Upper lobe of right lung (tissue), 1 donor: Measurements from ENCODE around the gene MLH1. TPM values are rescaled to one million over a fixed set of nuclear protein-coding genes. Genes with fewer than 3 reads are reported as not detected.
A peak's percentile ranks its signal among the peaks of the same experiment; 100 is the strongest.
"Not testable (repeated sequence)": the region's sequence is repeated elsewhere in the genome, so short reads cannot be mapped to it uniquely, and the experiment has no call there.

ENCODE experiments used
- ATAC-seq: fragments of 200-7000 bp; cut with Tn5 transposase; one replicate; pipeline ENCODE4 v1.9.1; 2020; ENCODE audit warnings: mild to moderate bottlenecking, moderate library complexity
- DNase-seq: peaks from one replicate; pipeline ENCODE4 v3.0.0-alpha.2; 2020
- H3K27ac ChIP-seq: fragments of 200-600 bp; one replicate; pipeline ENCODE4 v1.8.0; 2022
- H3K27me3 ChIP-seq: fragments of 200-600 bp; one replicate; pipeline ENCODE4 v1.8.0; 2022; ENCODE audit warnings: mild to moderate bottlenecking
- H3K36me3 ChIP-seq: fragments of 200-600 bp; one replicate; pipeline ENCODE4 v1.8.0; 2022
- H3K4me1 ChIP-seq: fragments of 200-600 bp; one replicate; pipeline ENCODE4 v1.8.0; 2022
- H3K4me3 ChIP-seq: fragments of 200-600 bp; one replicate; pipeline ENCODE4 v1.8.0; 2022; ENCODE audit warnings: mild to moderate bottlenecking
- H3K9me3 ChIP-seq: fragments of 200-600 bp; one replicate; pipeline ENCODE4 v1.8.0; 2022
- CTCF ChIP-seq: fragments of 200-600 bp; IDR thresholded peaks from one replicate; pipeline ENCODE4 v1.8.0; 2022; ENCODE audit warnings: antibody characterized with exemption
- intact Hi-C: fragments of 100-400 bp; cut with DNase I; formaldehyde crosslinking; loops from one replicate; pipeline ENCODE4 v1.11.0; 2022
- total RNA-seq: library from RNA; stranded (reverse); fragmentation: NEBNext Ultra II Directional; extraction: Animal tissue kit (Norgen Biotek cat#: 25700); gene quantifications from one replicate; pipeline ENCODE4 v1.2.1, GENCODE V29; 2021
- donor health status: DM: no; HTN: yes; CAD: no; lungs with severe emphysema.

Gene MLH1
- total RNA-seq, 1 donor from 2014 or later, result 31.3 TPM

- no peak for TF ChIP-seq CTCF
- ATAC-seq (no peak), DNase-seq (no peak)
- H3K36me3 ChIP-seq, result peaks cover 94% of the 10 kb centered on the region
- H3K27me3 ChIP-seq, result no peaks in the 10 kb centered on the region
- intact Hi-C loops, result no loop called here
- H3K4me3 ChIP-seq, result no peak overlapping the region
- peak overlapping the region; percentile 28 for H3K27ac ChIP-seq
- peaks cover 12% of the 10 kb centered on the region for H3K4me1 ChIP-seq
- no peaks in the 10 kb centered on the region for H3K9me3 ChIP-seq
Observed at GRCh38 chr3:37053753-37054152, 60.4 kb downstream of the MLH1 start.

GRCh38 chr3:37054370-37054769 lies 61.1 kb downstream of the MLH1 start:
- no peak for DNase-seq

GRCh38 chr3:37055077-37055476 lies 61.8 kb downstream of the MLH1 start:
- H3K9me3 ChIP-seq, intact Hi-C loops, ATAC-seq, DNase-seq, H3K27me3 ChIP-seq, H3K4me3 ChIP-seq: not testable (repeated sequence)
- Histone ChIP-seq H3K27ac (peak overlapping the region; percentile 31), H3K4me1 (peaks cover 12% of the 10 kb centered on the region), H3K36me3 (peaks cover 89% of the 10 kb centered on the region)

More at GRCh38 chr3:37054370-37054769, 61.1 kb downstream of the MLH1 start:
- H3K9me3 ChIP-seq, result no peaks in the 10 kb centered on the region
- ATAC-seq, result peak; percentile 63
- no peaks in the 10 kb centered on the region for H3K27me3 ChIP-seq
- H3K4me3 ChIP-seq, result no peak overlapping the region
- H3K36me3 ChIP-seq, result peaks cover 92% of the 10 kb centered on the region
- intact Hi-C loops, result no loop called here
- H3K27ac ChIP-seq, result peak overlapping the region; percentile 31
- no peak for TF ChIP-seq CTCF
- peaks cover 12% of the 10 kb centered on the region for H3K4me1 ChIP-seq

GRCh38 chr3:37056826-37057225 lies 63.5 kb downstream of the MLH1 start:
- no peak overlapping the region for H3K27ac ChIP-seq
- H3K27me3 ChIP-seq, result no peaks in the 10 kb centered on the region
- peaks cover 12% of the 10 kb centered on the region for H3K4me1 ChIP-seq
- no peak for TF ChIP-seq CTCF
- intact Hi-C loops, result no loop called here
- peaks cover 84% of the 10 kb centered on the region for H3K36me3 ChIP-seq
- no peak overlapping the region for H3K4me3 ChIP-seq
- no peak for ATAC-seq
- DNase-seq, result no peak
- H3K9me3 ChIP-seq, result no peaks in the 10 kb centered on the region

GRCh38 chr3:37058117-37058516 lies 64.8 kb downstream of the MLH1 start:
- Histone ChIP-seq H3K27me3 (no peaks in the 10 kb centered on the region), H3K4me3 (no peak overlapping the region), H3K27ac (no peak overlapping the region), H3K9me3 (no peaks in the 10 kb centered on the region), H3K36me3 (peaks cover 84% of the 10 kb centered on the region), H3K4me1 (peaks cover 12% of the 10 kb centered on the region)
- TF ChIP-seq CTCF, result no peak
- no peak for DNase-seq
- ATAC-seq, result no peak
- intact Hi-C loops, result no loop called here

- H3K9me3 ChIP-seq, result no peaks in the 10 kb centered on the region
- no peak overlapping the region for H3K4me3 ChIP-seq
- peaks cover 65% of the 10 kb centered on the region for H3K36me3 ChIP-seq
- ATAC-seq (no peak), DNase-seq (no peak)
- TF ChIP-seq CTCF, result no peak
- H3K27me3 ChIP-seq, result no peaks in the 10 kb centered on the region
- H3K4me1 ChIP-seq, result no peaks in the 10 kb centered on the region
- no peak overlapping the region for H3K27ac ChIP-seq
- intact Hi-C loops, result no loop called here
Observed at GRCh38 chr3:37064747-37065146, 71.4 kb downstream of the MLH1 start.
